GM21390 (cell line): ENCODE measurements around the gene SLC5A11.
"Not testable (repeated sequence)": the region's sequence is repeated elsewhere in the genome, so short reads cannot be mapped to it uniquely, and the experiment has no call there.

Experiments used
- ATAC-seq: cut with Tn5 transposase; IDR thresholded peaks from one replicate; pipeline ENCODE4 v1.9.1; 2021; ENCODE audit not compliant: unreplicated experiment

SLC5A11 gene

GRCh38 chr16:24845726-24846547 is at the start of gene SLC5A11:
Gene SLC5A11 (plus strand): TSS chr16:24845963. CDS start chr16:24858644, 12,681 bp downstream.
- ATAC-seq, result no peak

- no peak for ATAC-seq
Observed at GRCh38 chr16:24800586-24800985, 45.2 kb upstream of the SLC5A11 start.

GRCh38 chr16:24801761-24802302 is 43.9 kb upstream of the SLC5A11 start:
- ATAC-seq, result no peak

- no peak for ATAC-seq
Observed at GRCh38 chr16:24805484-24805883, 40.3 kb upstream of the SLC5A11 start.

- ATAC-seq, result no peak
Observed at GRCh38 chr16:24807301-24807700, 38.5 kb upstream of the SLC5A11 start.

GRCh38 chr16:24810951-24811843 is 34.6 kb upstream of the SLC5A11 start:
- no peak for ATAC-seq

GRCh38 chr16:24812813-24813212 is 33.0 kb upstream of the SLC5A11 start:
- not testable (repeated sequence) for ATAC-seq

GRCh38 chr16:24815021-24815420 is 30.7 kb upstream of the SLC5A11 start:
- no peak for ATAC-seq

- ATAC-seq, result no peak
Observed at GRCh38 chr16:24816688-24817087, 29.1 kb upstream of the SLC5A11 start.

- no peak for ATAC-seq
Observed at GRCh38 chr16:24819462-24820040, 26.2 kb upstream of the SLC5A11 start.

- no peak for ATAC-seq
Observed at GRCh38 chr16:24820522-24820921, 25.2 kb upstream of the SLC5A11 start.

GRCh38 chr16:24821129-24821528 is 24.6 kb upstream of the SLC5A11 start:
- ATAC-seq, result no peak

GRCh38 chr16:24822542-24822941 is 23.2 kb upstream of the SLC5A11 start:
- no peak for ATAC-seq

- no peak for ATAC-seq
Observed at GRCh38 chr16:24822974-24823373, 22.8 kb upstream of the SLC5A11 start.

- no peak for ATAC-seq
Observed at GRCh38 chr16:24825696-24826095, 20.1 kb upstream of the SLC5A11 start.

- no peak for ATAC-seq
Observed at GRCh38 chr16:24826096-24826690, 19.6 kb upstream of the SLC5A11 start.

- no peak for ATAC-seq
Observed at GRCh38 chr16:24826817-24827566, 18.8 kb upstream of the SLC5A11 start.

GRCh38 chr16:24829153-24829552 is 16.6 kb upstream of the SLC5A11 start:
- no peak for ATAC-seq

GRCh38 chr16:24833352-24833751 is 12.4 kb upstream of the SLC5A11 start:
- no peak for ATAC-seq
